ENCODE measurements around the gene STAMBP.

DNA sequence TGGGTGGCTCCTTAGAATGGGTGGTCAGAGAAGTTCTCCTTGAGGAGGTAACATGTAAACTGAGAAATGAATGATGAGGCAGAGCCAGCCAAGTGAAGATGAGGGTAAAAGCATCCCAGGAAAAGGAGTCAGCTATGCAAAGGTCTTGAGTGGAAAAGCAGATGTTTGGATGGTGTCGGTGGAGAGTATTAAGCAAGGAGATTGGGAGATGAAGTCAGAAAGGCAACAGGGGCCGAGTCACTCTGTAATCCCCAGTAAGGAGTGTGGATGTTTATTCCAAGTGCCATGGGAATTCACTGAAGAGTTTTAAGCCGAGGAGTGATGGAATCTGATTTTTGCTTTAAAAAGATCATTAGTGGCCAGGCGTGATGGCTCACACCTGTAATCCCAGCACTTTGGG is 3.4 kb upstream of the STAMBP start:
- TF ChIP-seq, protein P1, sequence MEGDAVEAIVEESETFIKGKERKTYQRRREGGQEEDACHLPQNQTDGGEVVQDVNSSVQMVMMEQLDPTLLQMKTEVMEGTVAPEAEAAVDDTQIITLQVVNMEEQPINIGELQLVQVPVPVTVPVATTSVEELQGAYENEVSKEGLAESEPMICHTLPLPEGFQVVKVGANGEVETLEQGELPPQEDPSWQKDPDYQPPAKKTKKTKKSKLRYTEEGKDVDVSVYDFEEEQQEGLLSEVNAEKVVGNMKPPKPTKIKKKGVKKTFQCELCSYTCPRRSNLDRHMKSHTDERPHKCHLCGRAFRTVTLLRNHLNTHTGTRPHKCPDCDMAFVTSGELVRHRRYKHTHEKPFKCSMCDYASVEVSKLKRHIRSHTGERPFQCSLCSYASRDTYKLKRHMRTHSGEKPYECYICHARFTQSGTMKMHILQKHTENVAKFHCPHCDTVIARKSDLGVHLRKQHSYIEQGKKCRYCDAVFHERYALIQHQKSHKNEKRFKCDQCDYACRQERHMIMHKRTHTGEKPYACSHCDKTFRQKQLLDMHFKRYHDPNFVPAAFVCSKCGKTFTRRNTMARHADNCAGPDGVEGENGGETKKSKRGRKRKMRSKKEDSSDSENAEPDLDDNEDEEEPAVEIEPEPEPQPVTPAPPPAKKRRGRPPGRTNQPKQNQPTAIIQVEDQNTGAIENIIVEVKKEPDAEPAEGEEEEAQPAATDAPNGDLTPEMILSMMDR (IDR thresholded peaks at IDR 0.05; ENCODE audit: low read depth, low read length, poor library complexity, severe bottlenecking): no peak
- TF ChIP-seq EZH2phosphoT487 (IDR thresholded peaks at IDR 0.05; ENCODE audit: borderline replicate concordance, low read length): no peak

All from DOHH2 (cell line).